Spleen (tissue), 7 donors: ENCODE results near the gene NCKIPSD.

ENCODE experiments used
- CTCF ChIP-seq, 11 experiments: fragments of 200-600 bp in 7 of 11; fragments of 450-650 bp in 4 of 11; sonication (generic) in 4 of 11; IDR thresholded peaks in 8 of 11; conservative IDR thresholded peaks in 3 of 11; 1 replicate in 7 of 11; 2 replicates in 4 of 11; pipeline versions ENCODE4 v1.4.0 to v1.8.0; 2016 to 2021; ENCODE audit warnings: antibody characterized with exemption in 11 of 11, inconsistent platforms in 4 of 11, mild to moderate bottlenecking in 1 of 11
- POLR2A ChIP-seq, 3 donors: fragments of 450-650 bp; IDR thresholded peaks; one replicate each; pipeline ENCODE4 v1.5.1; 2017; ENCODE audit warnings: antibody characterized with exemption in 3 of 3, mild to moderate bottlenecking in 1 of 3
- donor health status: DM: no; HTN: no; CAD: no; lungs with moderate emphysema.
- donor health status: DM: no; HTN: no; CAD: no.
- donor health status: DM: no; HTN: no; CAD: no.

- TF ChIP-seq CTCF (IDR thresholded peaks at IDR 0.05 in 8 of 11, conservative IDR thresholded peaks at IDR 0.05 in 3 of 11) = no peak
- TF ChIP-seq POLR2A (IDR thresholded peaks at IDR 0.05) = no peak
These were observed 5.2 kb upstream of the NCKIPSD start for GRCh38 chr3:48690846-48691458.
